Upper lobe of left lung (tissue), 4 donors: Measurements from ENCODE around the gene MAGOH.

Experiments
- EP300 ChIP-seq, 4 donors: sonication (generic); formaldehyde crosslinking; IDR thresholded peaks; one replicate each; pipeline ENCODE4 v1.5.1; 2017; ENCODE audit warnings: antibody characterized with exemption in 4 of 4, control low read depth in 2 of 4
- POLR2AphosphoS5 ChIP-seq, 2 donors: sonication (generic); formaldehyde crosslinking; IDR thresholded peaks; one replicate each; pipeline ENCODE4 v1.5.1; 2017; ENCODE audit warnings: antibody characterized with exemption in 2 of 2
- TF ChIP-seq, protein P1 (sequence below), 6 experiments: fragments of 450-650 bp in 4 of 6; fragments of 200-600 bp in 2 of 6; sonication (generic) in 2 of 6; IDR thresholded peaks; one replicate each; pipeline ENCODE4 v1.5.1; 2016 to 2019; ENCODE audit warnings: antibody characterized with exemption in 6 of 6

DNA sequence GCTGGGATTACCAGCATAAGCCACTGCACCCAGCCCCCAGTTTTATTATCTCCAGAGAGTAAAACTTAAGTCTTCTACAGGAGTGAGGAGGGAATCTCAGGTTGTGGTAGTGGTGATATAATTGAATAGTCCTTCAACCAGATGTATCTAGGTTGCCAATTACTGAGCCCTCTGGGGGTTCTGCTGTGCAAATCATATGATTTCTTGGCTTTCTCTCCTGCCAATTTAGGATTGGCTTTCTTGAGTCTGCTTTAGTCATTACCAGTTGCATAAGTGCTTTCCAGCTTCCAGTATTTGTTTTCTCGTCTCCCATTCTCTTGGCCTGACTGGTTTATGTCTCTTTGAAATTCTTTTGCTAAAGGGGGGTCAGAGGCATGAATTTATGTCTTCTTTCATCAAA lies 30.6 kb downstream of the MAGOH start:
- TF ChIP-seq, protein P1, sequence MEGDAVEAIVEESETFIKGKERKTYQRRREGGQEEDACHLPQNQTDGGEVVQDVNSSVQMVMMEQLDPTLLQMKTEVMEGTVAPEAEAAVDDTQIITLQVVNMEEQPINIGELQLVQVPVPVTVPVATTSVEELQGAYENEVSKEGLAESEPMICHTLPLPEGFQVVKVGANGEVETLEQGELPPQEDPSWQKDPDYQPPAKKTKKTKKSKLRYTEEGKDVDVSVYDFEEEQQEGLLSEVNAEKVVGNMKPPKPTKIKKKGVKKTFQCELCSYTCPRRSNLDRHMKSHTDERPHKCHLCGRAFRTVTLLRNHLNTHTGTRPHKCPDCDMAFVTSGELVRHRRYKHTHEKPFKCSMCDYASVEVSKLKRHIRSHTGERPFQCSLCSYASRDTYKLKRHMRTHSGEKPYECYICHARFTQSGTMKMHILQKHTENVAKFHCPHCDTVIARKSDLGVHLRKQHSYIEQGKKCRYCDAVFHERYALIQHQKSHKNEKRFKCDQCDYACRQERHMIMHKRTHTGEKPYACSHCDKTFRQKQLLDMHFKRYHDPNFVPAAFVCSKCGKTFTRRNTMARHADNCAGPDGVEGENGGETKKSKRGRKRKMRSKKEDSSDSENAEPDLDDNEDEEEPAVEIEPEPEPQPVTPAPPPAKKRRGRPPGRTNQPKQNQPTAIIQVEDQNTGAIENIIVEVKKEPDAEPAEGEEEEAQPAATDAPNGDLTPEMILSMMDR (IDR thresholded peaks at IDR 0.05): no peak
- TF ChIP-seq POLR2AphosphoS5 (IDR thresholded peaks at IDR 0.05): no peak
- TF ChIP-seq EP300 (IDR thresholded peaks at IDR 0.05): no peak
